ENCODE data around the gene DGKD.

The DGKD gene

GRCh38 chr2:233470011-233470687, 115.9 kb downstream of the DGKD start:
- in situ Hi-C loops (cut with HindIII; ENCODE audit: low sequenced_read_pairs) = no loop called here

- in situ Hi-C loops (cut with HindIII; ENCODE audit: low sequenced_read_pairs) = no loop called here
Observed at GRCh38 chr2:233470839-233471238, 116.5 kb downstream of the DGKD start.

GRCh38 chr2:233471291-233472035, 117.2 kb downstream of the DGKD start:
- in situ Hi-C loops (cut with HindIII; ENCODE audit: low sequenced_read_pairs) = no loop called here

GRCh38 chr2:233473386-233473791, 119.1 kb downstream of the DGKD start:
- in situ Hi-C loops (cut with HindIII; ENCODE audit: low sequenced_read_pairs) = no loop called here

- in situ Hi-C loops (cut with HindIII; ENCODE audit: low sequenced_read_pairs) = no loop called here
Observed at GRCh38 chr2:233473878-233474277, 119.6 kb downstream of the DGKD start.

GRCh38 chr2:233474308-233475160, 120.2 kb downstream of the DGKD start:
- in situ Hi-C loops (cut with HindIII; ENCODE audit: low sequenced_read_pairs) = loop anchor here (5.0 kb wide), 1 partner anchor 32 kb away; no protein-coding TSS in a partner anchor

- in situ Hi-C loops (cut with HindIII; ENCODE audit: low sequenced_read_pairs) = loop anchor here (5.0 kb wide), 1 partner anchor 34 kb away; no protein-coding TSS in a partner anchor
Observed at GRCh38 chr2:233476063-233476410, 121.7 kb downstream of the DGKD start.

- in situ Hi-C loops (cut with HindIII; ENCODE audit: low sequenced_read_pairs) = loop anchor here (5.0 kb wide), 1 partner anchor 35 kb away; no protein-coding TSS in a partner anchor
Observed at GRCh38 chr2:233476651-233477547, 122.6 kb downstream of the DGKD start.

GRCh38 chr2:233477548-233478433, 123.5 kb downstream of the DGKD start:
- in situ Hi-C loops (cut with HindIII; ENCODE audit: low sequenced_read_pairs) = loop anchor here (5.0 kb wide), 1 partner anchor 35 kb away; no protein-coding TSS in a partner anchor

GRCh38 chr2:233479616-233480489, 125.6 kb downstream of the DGKD start:
- in situ Hi-C loops (cut with HindIII; ENCODE audit: low sequenced_read_pairs) = loop anchor here (5.0 kb wide), 1 partner anchor 38 kb away; no protein-coding TSS in a partner anchor

GRCh38 chr2:233480490-233481202, 126.4 kb downstream of the DGKD start:
- in situ Hi-C loops (cut with HindIII; ENCODE audit: low sequenced_read_pairs) = no loop called here

- in situ Hi-C loops (cut with HindIII; ENCODE audit: low sequenced_read_pairs) = no loop called here
Observed at GRCh38 chr2:233481368-233482142, 127.3 kb downstream of the DGKD start.

- in situ Hi-C loops (cut with HindIII; ENCODE audit: low sequenced_read_pairs) = no loop called here
Observed at GRCh38 chr2:233482616-233483015, 128.3 kb downstream of the DGKD start.

GRCh38 chr2:233485726-233486125, 131.4 kb downstream of the DGKD start:
- in situ Hi-C loops (cut with HindIII; ENCODE audit: low sequenced_read_pairs) = no loop called here

- in situ Hi-C loops (cut with HindIII; ENCODE audit: low sequenced_read_pairs) = no loop called here
Observed at GRCh38 chr2:233486357-233486756, 132.1 kb downstream of the DGKD start.

GRCh38 chr2:233486778-233487552, 132.7 kb downstream of the DGKD start:
- in situ Hi-C loops (cut with HindIII; ENCODE audit: low sequenced_read_pairs) = no loop called here

Data from endothelial cell of hepatic sinusoid (primary cell).